ENCODE measurements around the gene STAP2.
"Not testable (repeated sequence)": the region's sequence is repeated elsewhere in the genome, so short reads cannot be mapped to it uniquely, and the experiment has no call there.

The STAP2 gene

DNA sequence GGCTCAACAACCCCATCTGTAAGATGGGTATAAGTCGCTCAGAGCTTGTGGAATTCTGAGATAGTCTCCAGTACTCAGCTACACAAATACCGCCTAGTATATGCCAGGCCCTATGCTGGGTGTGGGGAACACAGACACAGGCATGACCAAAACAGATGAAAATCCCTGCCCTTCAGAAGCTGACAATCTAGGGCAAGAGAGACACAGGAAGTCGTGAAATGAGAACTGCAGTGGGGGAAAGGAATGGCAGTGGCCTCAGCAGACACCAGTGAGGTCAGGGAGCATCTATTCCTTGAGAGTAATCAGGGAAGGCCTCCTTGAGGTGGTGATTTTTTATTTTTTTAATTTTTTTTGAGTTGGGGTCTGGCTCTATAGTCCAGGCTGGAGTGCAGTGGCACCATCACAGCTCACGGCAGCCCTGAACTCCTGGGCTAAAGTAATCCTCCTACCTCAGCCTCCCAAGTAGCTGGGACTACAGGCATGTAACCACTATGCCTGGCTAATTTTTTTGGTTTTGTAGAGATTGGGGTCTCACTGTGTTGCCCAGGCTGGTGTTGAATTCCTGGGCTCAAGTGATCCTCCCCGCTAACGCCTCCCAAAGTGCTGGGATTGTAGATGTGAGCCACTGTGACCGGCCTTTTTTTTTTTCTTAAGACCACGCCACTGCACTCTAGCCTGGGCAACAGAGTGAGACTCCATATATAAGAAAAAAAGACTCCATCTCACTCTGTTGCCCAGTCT is 39.6 kb downstream of the STAP2 start:
- no peak for DNase-seq (ENCODE audit: low read depth)

DNA sequence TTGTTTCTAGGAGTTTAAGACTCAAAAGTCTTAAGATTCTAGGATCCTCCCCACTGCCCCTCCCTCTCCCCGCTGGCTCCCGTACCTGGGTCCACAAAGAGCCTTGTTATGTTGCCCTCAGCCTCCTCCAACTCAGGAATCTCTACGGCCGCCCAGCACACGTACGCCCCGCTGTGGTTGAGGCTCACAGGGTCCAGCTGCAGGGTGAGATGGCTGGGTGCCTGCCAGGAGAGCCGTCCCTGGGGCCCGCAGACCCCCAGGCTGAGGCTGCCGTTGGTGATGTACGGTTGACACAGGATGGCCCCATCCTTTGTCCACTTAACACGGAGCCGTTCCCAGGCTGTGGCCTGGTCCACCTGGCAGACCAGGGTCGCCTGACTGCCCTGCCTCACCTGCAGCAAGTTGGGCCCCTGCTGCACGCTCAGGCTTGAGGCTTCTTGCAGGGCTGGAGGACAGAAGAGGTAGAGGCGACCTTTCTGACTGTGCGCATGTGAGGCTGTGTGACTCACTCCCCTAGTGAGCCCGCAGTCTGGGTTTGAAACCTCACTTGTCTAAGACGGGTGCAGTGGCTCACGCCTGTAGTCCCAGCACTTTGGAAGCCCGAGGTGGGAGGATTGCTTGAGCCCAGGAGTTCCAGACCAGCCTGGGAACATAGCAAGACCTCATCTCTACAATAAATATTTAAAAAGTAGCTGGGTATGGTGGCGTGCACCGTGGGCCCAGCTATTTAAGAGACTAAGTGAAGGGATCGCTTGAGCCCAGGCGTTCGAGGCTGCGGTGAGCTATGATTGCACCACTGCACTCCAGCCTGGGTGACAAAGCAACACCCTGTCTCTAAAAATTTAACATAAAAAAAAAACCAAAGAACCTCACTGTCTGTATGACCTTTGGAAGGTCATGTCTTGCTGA is 40.5 kb downstream of the STAP2 start:
- DNase-seq (ENCODE audit: low read depth): no peak

DNA sequence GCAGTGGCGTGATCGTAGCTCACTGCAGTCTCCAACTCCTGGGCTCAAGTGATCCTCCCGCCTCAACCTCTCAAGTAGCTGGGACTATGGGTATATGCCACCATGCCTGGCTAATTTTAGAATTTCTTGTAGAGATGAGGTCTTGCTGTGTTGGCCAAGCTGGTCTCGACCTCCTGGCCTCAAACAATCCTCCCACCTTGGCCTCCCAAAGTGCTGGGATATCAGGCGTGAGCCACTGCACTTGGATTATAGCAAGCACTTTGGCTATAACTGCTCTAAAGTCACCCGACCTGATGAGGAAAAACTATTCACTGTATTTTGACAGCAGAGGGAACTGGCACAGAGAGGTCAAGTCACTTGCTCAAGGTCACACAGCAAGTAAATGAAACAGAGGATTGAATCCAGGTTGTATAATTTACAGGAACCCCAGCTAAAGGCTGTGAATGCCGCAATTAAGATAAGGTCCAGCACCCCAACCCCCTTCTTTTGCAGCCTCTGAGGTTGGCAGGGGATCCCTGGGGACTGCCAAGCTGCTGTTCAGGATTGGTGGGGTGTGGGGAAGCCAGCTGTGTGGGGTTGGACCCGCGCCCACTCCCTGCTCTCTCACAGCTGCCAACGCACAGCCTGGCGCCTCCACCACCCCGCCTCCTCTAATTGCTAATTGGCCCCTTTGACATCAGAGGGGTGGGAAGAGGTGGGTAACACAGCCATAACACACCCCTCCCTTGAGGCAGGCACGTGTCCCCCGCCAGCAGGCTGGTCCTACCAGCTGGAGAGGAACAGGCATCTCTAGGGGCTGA is 42.5 kb downstream of the STAP2 start:
- DNase-seq (ENCODE audit: low read depth): no peak

DNA sequence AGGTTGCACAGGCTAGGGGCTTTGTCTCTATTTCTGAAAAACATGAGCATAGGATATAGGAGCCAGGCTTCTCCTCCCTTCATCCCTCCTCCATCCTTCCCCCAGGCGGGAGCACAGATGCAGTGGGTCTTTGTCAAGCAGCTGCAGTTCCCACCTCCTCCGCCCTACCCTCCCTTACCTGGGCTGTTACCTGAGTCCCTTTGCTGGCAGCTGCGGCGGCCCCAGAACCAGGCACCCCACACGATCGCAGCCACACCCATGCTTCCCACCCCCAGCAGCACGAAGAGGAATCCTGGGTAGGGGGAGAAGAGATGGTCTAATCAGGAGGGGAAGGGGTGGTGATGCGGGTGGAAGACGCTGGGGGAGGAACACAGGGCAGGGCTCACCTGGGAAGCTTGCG is 44.2 kb downstream of the STAP2 start:
- no peak for DNase-seq (ENCODE audit: low read depth)

DNA sequence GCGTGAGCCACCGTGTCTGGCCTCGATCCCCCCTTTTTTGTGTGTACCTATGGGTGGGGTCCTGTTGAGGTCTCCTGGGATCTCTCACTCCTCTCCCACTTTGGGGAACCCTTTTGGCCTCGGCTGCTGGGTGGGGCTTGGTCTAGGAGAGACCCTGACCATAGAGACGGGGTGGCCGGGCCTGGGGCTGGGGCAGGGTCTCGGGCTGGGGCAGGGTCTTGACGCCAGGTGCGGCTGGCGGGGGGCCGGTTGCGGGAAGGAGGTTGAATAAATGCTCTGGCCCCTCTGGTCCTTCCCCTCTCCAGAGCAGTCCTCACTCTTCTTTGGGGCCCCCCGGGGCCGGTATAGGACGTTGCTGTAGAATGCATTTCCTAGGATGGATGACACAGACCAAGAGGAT is 46.1 kb downstream of the STAP2 start:
- DNase-seq (ENCODE audit: low read depth): no peak

DNA sequence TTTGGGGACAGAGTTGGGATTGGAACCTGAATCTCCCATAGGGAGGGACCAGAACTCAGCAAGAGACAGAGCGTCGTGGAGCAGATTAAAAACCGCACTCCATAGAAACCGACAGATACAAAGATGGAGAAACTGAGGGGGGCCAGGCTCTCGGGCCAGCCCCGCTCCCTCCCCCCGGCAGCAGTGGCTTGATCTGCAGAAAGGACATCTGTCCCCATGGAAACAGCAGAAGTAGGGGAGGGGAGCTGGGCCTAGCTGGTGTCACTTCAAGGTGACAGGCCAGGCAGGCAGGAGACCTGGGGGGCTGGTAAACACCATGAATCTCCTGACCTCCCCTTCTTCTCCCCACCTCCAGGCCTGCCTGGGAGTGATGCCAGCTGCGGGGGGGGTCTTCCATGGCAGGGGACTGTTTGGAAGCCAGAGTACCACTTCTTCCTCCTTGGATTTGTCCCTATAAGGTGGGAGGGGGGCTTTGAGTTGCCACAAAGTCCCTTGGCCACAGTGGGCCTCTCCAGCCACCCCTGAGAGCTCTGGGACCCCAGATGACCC is 47.4 kb downstream of the STAP2 start:
- no peak for DNase-seq (ENCODE audit: low read depth)

DNA sequence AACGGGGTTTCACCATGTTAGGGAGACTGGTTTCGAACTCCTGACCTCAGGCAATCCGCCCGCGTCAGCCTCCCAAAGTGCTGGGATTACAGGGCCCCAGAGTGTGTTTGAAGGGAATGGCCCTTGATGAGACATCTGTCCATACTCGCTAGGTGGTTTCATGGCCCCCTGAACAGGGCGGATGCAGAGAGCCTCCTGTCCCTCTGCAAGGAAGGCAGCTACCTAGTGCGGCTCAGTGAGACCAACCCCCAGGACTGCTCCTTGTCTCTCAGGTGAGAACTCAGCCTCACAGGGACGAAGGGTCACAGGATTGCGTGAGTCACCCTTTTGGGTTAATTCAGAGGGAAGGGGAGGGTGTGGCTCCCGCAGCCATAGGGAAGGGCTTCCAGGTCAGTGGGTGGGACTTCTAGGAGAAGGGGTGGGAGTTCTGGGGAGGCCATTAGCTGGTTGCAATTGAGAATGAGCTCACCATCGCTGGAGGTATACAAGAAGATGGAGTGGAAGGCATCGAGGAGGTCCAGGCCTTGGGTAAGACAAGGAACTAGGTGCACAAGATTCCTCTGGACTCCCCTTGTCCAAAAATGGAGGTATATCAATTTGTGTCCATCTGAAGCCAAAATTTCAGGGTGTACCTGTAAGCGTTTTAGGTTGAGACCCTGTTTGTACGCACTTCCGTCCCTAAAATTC is 50.4 kb downstream of the STAP2 start:
- DNase-seq (ENCODE audit: low read depth): no peak

DNA sequence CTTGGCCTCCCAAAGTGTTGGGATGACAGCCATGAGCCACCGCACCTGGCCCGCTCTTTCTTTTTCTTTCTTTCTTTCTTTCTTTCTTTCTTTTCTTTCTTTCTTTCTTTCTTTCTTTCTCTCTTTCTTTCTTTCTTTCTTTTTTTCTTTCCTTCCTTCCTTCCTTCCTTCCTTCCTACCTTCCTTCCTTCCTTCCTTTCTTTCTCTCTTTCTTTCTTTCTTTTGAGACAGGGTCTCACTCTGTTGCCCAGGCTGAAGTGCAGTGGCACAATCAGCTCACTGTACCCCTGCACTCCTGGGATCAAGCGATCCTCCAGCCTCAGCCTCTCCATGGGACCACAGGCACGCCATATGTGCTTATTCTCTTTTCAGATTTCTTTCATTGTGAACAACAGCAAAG is 52.5 kb downstream of the STAP2 start:
- DNase-seq (ENCODE audit: low read depth): not testable (repeated sequence)

DNA sequence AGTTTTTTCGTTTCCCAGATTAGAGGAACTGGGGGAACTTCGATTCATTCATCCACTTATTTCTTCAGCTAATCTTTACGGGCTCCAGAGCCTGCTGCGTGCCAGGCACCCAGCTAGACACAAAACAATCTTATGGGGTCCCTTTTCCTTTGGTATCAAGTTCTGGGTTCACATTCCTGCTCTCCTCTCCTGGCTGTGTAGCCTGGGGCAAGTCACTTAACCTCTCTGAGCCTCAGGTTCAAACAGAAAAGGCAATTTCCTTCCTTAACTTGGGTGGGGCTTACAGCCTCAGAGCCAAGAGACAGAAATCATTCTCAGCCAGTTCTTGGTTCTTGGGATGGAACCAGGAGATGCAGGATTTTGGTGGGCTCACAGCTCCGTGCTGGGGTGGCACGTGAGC is 53.7 kb downstream of the STAP2 start:
- DNase-seq (ENCODE audit: low read depth): no peak

DNA sequence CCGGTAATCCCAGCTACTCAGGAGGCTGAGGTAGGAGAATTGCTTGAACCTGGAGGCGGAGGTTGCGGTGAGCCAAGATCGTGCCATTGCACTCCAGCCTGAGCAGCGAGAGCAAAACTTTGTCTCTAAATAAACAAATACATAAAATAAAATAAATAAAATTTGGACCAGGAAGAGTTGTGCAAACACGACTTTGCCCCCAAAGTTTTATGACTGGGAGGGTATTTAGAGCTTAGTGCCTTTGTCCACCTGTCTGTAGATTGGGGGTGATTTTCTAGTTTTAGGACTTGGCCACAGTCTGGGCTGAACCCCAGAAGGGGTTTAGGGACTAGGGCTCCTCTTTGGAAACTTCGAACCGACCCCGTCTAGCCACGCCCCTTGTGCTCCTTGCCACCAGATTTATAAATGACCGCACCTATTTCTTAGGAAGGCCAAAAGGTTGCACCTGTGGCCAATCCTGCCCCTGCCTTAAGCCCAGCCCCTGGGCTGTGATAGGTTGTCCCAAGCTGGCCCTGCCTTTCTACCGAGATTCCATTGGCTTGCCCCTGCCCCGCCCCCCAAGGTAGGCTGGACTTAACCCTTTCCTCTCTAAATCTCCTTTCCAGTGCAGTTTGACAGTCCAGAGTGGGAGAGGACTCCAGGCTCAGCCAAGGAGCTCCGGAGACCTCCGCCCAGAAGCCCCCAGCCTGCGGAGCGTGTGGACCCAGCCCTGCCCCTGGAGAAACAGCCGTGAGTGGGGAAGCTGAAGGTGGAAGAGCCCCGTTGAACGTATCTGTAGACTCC is 54.3 kb downstream of the STAP2 start:
- no peak for DNase-seq (ENCODE audit: low read depth)

DNA sequence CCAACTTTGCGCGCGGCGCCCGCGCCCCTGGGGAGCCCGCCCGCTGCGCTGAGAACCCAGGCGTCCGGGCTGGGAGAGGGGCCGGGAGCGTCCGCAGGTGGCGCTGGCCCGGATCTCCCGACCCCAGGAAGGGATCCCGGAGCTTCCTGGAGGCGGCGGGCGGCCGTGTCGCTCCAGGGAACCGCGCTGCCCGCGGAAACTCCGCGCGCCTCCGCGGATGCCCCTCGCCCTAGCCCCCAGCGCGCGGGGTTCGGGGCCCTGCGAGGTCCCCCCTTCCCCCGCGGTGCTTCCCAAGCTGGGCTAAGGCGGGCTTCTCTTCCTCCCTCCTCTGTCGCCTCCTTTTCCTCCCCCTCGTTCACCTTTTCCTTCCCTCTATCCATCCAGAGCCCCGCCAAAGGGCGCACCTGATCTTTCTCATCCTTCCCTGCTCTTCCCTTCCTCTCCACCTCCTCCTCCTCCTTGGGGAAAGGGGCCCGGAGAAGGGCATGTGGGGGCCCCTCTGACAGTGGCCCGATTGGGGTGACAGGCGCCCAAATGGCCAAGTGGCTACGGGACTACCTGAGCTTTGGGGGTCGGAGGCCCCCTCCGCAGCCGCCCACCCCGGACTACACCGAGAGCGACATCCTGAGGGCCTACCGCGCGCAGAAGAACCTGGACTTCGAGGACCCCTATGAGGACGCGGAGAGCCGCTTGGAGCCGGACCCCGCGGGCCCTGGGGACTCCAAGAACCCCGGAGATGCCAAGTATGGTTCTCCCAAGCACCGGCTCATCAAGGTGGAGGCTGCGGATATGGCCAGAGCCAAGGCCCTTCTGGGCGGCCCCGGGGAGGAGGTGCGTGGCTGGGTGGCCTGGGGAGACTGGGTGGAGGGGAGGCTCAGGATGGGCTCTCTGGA is 58.9 kb downstream of the STAP2 start:
- no peak for DNase-seq (ENCODE audit: low read depth)

DNA sequence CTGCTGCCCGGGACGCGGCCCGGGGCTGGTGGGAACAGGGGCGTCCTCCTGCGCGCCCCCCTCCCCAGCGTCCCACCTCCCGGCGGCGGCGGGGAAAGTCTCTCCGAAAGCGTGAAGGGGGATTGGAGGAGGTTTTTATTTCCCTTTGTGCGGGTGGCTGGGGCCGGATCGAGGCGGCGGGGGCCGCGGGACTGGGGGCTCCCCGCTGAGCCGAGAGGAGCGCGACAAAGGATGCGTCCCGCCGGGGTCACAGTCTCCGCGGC is 59.4 kb downstream of the STAP2 start:
- DNase-seq (ENCODE audit: low read depth): no peak

DNA sequence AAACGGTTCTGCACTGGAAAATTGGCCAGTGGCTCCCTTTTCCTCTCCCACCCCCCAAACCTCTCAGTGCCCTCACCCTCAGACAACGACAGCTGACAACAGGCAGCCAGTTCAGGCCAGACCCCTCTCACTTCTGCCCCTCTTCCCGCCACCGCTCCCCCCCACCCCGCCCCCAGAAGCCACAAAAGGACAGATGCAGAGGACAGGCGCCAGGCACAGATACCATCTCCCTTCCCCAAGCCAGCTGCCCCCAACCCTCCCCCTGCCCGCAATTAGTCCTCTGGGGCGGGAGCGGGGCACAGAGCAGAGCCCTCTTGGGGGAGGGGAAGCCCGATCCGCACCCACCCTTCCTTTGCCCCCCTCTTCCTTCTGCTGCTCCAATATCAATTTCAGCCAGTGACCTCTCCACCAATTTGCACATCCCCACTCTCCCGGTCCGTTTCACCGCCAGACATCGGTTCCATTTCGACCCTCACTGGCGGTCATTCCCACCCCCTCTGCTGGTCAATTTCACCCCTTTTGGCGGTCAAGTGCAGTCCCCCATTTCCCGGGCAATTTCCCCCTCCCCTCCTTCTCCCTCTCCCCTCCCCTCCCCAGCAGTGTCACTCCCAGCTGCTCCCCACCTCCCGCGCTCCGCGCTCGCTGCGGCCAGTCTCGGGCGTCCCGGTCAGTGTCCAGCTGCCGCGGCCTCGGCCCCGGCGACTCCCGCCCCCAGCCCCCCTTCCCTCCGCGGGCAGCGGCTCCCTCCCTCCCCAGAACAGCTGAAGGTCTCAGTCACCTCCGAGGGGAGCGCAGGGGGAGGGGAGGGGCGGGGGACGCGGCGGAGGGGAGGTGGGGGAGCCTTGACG is 60.0 kb downstream of the STAP2 start, which contains the start of gene SHD:
Gene SHD, plus strand, starts transcription at position 848 of the 848 bp plus-strand sequence. CDS start 798 bp downstream, outside the sequence.
- no peak for DNase-seq (ENCODE audit: low read depth)

DNA sequence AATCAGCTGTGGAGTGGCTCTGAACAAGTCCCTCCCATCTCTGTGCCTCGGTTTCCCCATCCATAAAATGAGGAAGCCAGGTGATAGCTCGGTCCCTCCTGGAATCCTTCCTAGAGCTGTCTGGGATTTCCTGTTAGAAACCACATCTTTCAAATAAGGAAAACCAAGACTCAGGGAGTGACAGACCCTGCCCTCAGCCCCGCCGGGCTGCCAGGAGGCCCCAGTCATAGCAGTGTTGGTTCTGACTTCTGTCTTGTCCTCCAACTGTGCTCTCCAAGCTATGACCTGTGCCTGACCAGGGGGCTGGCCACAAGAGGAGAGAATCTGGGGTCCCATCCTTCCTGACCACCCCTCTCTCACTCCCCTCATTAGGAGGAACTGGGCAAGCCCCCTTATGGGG is 60.6 kb downstream of the STAP2 start:
- DNase-seq (ENCODE audit: low read depth): no peak

DNA sequence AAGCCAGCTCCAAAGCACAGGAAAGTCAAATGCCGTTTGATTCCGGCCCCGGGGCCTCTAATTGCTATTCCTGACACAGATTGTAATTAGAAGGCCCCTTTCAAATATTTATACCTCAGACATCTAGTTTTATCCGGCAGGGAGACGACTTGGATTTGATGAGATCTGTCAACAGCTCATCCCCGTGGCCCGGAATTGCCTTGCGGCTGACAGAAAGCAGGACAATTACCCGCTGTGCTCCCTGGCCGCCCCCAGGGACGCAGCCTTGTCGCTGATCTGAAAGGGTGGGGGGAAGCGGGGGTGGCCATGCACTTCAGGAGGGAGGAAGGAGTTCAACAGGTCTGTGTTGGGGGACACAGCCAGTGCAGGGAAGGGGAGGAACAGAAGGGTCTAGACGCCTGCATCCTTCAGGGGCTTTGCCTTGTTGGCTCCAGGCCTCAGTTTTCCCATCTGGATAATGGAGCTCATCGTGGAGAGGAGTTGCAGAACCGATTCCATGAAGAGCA is 61.4 kb downstream of the STAP2 start:
- no peak for DNase-seq (ENCODE audit: low read depth)

DNA sequence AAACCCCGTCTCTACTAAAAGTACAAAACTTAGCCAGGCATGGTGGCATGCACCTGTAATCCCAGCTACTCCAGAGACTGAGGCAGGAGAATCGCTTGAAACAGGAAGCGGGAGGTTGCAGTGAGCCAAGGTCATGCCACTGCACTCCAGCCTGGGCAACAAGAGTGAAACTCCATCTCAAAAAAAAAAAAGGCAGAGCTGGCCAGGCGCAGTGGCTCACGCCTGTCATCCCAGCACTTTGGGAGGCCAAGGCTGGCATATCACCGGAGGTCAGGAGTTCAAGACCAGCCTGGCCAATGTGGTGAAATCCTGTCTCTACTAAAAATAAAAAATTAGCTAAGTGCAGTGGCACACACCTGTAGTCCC is 64.3 kb downstream of the STAP2 start:
- DNase-seq (ENCODE audit: low read depth): not testable (repeated sequence)

Measured in stimulated activated CD8-positive, alpha-beta memory T cell treated with anti-CD3 and anti-CD28 coated beads, Interleukin-15, amount 100 ng/mL, for 24 hours (primary cell).